GM10248 (cell line): ENCODE measurements around the gene MTHFSD.

Experiments
- CTCF ChIA-PET: fragments of 300-600 bp; sonication (Branson Sonifier 250); formaldehyde crosslinking; extraction: SDS; loops from one replicate; lab custom pipeline; 2021; ENCODE audit warnings: antibody characterized with exemption; lab: Yijun Ruan, JAX
- POLR2A ChIA-PET: fragments of 350-650 bp; sonication (Branson Sonifier 250); formaldehyde crosslinking; extraction: SDS; loops from one replicate; lab custom pipeline; 2020; ENCODE audit warnings: antibody characterized with exemption; lab: Yijun Ruan, JAX
- DNase-seq: peaks from one replicate; pipeline ENCODE4 v3.0.0; 2012; ENCODE audit errors: extremely low spot score
- TF ChIP-seq, protein P1 (sequence below): IDR thresholded peaks from 2 replicates; pipeline ENCODE4 v1.5.1; 2012; ENCODE audit warnings: mild to moderate bottlenecking, low read depth; ENCODE audit errors: extremely low read depth, missing control alignments, control extremely low read depth

The MTHFSD gene

DNA sequence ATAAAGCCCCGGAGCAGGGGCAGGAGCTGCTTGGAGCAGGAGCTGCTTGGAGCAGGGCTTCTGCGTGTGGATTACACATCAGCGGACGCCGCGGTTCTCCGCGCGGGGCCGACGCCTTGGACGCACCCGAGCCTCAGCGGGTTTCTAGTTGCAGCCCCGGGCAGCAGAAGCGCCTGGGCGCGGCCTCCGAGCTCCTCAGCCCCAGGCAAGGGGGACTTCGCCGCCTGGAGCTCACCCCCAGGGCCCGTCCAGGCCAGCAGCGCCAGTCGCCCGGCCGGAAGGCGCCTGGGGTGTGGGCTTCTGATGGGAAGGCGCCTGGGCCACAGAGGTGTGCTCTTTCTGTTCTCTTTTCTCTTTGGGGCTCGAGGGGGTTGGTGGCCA, 38.4 kb downstream of the MTHFSD start:
- TF ChIP-seq, protein P1, sequence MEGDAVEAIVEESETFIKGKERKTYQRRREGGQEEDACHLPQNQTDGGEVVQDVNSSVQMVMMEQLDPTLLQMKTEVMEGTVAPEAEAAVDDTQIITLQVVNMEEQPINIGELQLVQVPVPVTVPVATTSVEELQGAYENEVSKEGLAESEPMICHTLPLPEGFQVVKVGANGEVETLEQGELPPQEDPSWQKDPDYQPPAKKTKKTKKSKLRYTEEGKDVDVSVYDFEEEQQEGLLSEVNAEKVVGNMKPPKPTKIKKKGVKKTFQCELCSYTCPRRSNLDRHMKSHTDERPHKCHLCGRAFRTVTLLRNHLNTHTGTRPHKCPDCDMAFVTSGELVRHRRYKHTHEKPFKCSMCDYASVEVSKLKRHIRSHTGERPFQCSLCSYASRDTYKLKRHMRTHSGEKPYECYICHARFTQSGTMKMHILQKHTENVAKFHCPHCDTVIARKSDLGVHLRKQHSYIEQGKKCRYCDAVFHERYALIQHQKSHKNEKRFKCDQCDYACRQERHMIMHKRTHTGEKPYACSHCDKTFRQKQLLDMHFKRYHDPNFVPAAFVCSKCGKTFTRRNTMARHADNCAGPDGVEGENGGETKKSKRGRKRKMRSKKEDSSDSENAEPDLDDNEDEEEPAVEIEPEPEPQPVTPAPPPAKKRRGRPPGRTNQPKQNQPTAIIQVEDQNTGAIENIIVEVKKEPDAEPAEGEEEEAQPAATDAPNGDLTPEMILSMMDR = no peak
- DNase-seq = no peak
- CTCF ChIA-PET = interaction anchor here (1.2 to 5.7 kb wide), 7 partner anchors 177 to 698 kb away, joined by 3 to 53 read pairs (median 6); no protein-coding TSS in a partner anchor
- POLR2A ChIA-PET = no interaction called here

DNA sequence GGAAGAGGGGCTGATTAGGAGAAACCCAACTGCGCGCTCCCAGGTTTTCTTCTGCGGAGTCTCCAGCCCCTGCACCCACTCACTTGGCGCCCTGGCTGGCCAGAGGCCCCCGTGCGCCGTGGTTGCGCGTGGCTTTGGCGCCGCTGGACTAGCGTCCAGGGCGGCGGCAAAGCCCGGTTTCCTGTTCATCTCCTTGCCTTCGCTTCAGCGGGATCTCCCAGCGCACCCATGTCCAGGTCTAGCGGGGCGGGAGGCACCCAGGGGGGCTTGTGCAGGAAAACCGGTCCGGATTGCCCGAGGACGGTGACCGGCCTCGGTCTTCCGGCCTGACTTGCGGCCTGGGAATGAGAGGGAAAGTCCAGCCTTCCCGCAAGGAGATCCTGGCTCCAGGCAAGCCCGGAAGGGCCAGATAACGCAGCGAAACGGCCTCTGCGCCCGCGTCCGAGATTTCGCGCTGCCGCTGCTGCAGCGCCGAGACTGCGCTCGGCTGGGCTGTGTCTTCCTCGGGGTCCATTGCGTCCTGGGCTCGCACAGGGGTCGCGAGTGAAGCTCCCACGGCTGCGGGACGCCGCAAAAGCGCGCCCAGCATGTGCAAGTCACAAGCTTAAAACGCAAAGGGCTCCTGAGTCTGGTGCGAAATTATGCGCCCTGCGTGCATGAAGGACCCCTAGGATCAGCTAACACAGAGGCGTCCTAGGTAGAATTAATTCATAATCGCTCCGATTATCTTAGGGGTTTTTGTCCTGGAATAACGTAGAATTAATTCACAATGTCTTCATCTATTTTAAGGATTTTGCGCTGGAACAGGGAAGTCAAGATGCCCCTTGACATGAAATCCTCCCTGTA, 39.0 kb downstream of the MTHFSD start:
- POLR2A ChIA-PET = no interaction called here
- no peak for DNase-seq
- TF ChIP-seq, protein P1 = no peak
- CTCF ChIA-PET = interaction anchor here (1.2 to 5.7 kb wide), 4 partner anchors 176 to 697 kb away, joined by 5 to 53 read pairs (median 20); no protein-coding TSS in a partner anchor

DNA sequence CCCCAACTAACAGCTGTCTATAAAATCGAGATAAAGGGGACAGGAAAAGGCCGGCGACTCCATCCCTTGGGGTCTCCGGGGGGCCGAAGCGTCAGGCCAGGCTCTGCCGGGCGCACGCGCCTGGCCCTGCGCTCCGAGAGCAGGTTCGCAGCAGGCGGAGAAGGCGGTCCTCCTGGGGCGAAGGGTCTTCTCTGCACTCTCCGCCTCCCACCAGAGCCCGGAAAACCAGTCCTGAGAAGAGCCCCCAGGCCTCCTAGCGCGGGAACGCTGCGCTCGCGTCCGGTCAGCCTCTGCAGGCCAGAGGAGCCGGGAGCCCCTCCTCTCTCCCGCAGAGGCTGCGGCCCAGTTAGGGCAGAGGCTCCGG, 39.6 kb downstream of the MTHFSD start:
- ChIA-PET CTCF (no interaction called here), POLR2A (no interaction called here)
- no peak for DNase-seq
- TF ChIP-seq, protein P1 = no peak

DNA sequence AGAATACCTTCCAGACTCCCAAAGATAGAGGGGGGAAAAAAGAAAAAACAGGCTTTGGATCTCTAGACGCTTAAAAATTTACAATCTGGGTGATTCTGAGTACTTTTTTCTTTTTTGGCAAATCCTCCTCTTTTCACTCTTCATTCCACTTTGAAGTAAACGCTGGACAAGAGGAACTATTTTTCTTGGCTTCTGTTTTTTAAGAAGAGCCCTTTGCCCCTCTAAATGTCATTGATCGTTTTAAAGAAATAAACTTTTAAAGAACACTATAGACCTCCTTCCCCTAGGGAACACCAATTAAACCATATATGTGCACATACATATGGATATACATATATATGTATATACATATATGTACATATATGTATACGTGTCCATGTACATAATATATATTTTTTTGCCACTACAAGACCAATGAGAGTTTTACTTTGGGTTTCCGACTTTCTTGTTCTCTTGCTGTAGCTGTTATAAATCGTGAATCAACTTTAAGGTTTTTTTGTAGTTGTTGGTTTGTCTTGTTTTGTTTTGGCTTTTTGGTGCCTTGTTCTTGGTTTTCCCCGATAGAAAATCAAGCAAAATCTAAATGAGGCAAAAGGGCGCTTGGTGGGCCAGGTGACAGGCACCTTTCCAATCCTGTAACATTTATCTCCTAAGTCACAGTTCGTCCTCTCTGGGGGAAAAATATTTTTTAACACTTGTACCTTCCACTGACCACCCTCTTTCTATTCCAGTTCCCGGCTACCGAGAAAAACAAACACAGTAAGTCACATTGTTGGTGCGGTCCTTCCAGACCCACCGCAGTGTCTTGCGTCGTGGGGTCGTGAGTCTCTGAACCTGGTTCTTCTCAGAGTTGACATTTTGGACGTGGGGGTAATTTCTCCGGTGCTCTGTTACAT, 40.3 kb downstream of the MTHFSD start:
- TF ChIP-seq, protein P1 = no peak
- no peak for DNase-seq
- ChIA-PET CTCF (no interaction called here), POLR2A (no interaction called here)

DNA sequence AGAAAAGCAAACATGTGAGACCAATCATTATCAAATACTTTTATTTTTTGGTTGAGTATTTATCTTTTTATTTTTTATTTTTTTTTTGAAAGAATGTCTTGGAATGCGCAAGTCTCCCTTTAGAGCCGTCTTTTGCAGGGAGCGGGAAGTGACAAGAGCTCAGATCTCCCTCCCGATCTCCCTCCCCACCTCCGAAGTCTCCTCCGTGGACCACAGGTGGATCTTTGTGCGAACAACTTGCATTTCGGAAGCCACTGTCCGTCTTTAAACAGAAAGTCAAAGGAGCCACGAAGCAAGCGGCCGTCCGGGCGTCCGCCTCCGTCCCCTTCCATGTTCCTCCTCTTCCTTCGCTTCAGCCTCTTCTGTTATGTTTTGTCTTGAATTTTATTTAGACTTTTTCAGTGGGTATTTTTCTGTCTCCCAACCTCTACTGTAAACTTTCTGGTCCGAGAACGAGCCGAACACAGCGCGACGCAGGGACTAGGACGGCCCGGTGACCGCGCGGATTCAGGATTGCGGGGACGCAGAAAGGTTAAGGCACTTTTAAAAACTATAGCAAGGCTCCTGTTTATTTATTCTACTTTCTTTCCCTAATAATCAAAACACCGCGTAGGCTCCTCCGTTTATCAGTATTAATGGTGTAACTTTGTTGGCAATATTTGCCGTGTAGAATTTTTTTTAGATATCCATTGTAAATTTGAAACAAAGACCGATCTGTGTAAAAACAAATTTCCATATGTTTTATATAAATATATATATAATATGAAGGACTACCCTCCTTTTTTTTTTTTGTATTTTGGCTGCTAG, 41.4 kb downstream of the MTHFSD start:
- DNase-seq = no peak
- TF ChIP-seq, protein P1 = no peak
- CTCF ChIA-PET = no interaction called here
- POLR2A ChIA-PET = no interaction called here
